PC-9 (cell line): ENCODE data around the gene DESI1. TPM values are rescaled to one million over a fixed set of nuclear protein-coding genes. Genes with fewer than 3 reads are reported as not detected.

Experiments used
- BruUV-seq: library from RNA; stranded (reverse); fragments of 400-500 nt; replicated peaks from 2 replicates; lab custom pipeline; 2021; lab: Mats Ljungman, UMichigan
- CTCF ChIA-PET: fragments of 300-600 bp; sonication (Branson Sonifier 250); formaldehyde crosslinking; loops from one replicate; lab custom pipeline; 2022; ENCODE audit warnings: antibody characterized with exemption; lab: Charles Lee
- POLR2A ChIA-PET: fragments of 300-600 bp; sonication (Branson Sonifier 250); formaldehyde crosslinking; loops from one replicate; lab custom pipeline; 2022; ENCODE audit warnings: antibody characterized with exemption; ENCODE audit not compliant: unreplicated experiment; lab: Charles Lee
- DNase-seq, 2 experiments: peaks; one replicate each; pipeline versions ENCODE4 v3.0.0 to v3.0.0-alpha.2; 2015 to 2022; ENCODE audit warnings: mixed read lengths in 1 of 2
- H2AFZ ChIP-seq: fragments of 200-600 bp; sonication (generic); 2 replicates; pipeline ENCODE4 v1.8.1; 2017; ENCODE audit warnings: antibody characterized with exemption
- H3F3A ChIP-seq: fragments of 200-600 bp; sonication (generic); 2 replicates; pipeline ENCODE4 v1.8.1; 2017; ENCODE audit warnings: antibody characterized with exemption, mild to moderate bottlenecking, low read depth; ENCODE audit not compliant: insufficient read depth
- H3K27ac ChIP-seq: fragments of 200-600 bp; sonication (generic); 2 replicates; pipeline ENCODE4 v1.6.1; 2016; ENCODE audit warnings: mixed run types
- H3K27me3 ChIP-seq: fragments of 200-600 bp; sonication (generic); 2 replicates; pipeline ENCODE4 v1.6.1; 2016; ENCODE audit warnings: low read depth, mixed run types; ENCODE audit not compliant: insufficient read depth
- H3K36me3 ChIP-seq: fragments of 200-600 bp; sonication (generic); 2 replicates; pipeline ENCODE4 v1.6.1; 2016; ENCODE audit warnings: low read depth, mixed run types
- H3K4me1 ChIP-seq: fragments of 200-600 bp; sonication (generic); replicated peaks from 2 replicates; pipeline ENCODE4 v1.6.1; 2016; ENCODE audit warnings: mixed run types; ENCODE audit not compliant: insufficient read depth
- H3K4me2 ChIP-seq: fragments of 200-600 bp; sonication (generic); 2 replicates; pipeline ENCODE4 v1.6.1; 2017; ENCODE audit warnings: mixed run types
- H3K4me3 ChIP-seq: fragments of 200-600 bp; sonication (generic); 2 replicates; pipeline ENCODE4 v1.6.1; 2016; ENCODE audit warnings: mixed run types
- H3K79me2 ChIP-seq: fragments of 200-600 bp; sonication (generic); 2 replicates; pipeline ENCODE4 v1.6.1; 2017; ENCODE audit warnings: low read depth, mixed run types
- H3K9me2 ChIP-seq: fragments of 200-600 bp; sonication (generic); 2 replicates; pipeline ENCODE4 v1.8.1; 2017; ENCODE audit warnings: mild to moderate bottlenecking; ENCODE audit not compliant: insufficient read depth
- H3K9me3 ChIP-seq: fragments of 200-600 bp; sonication (generic); 2 replicates; pipeline ENCODE4 v1.8.1; 2016; ENCODE audit warnings: low read depth; ENCODE audit not compliant: insufficient read depth
- H4K20me1 ChIP-seq: fragments of 200-600 bp; sonication (generic); 2 replicates; pipeline ENCODE4 v1.8.1; 2017; ENCODE audit not compliant: insufficient read depth
- CTCF ChIP-seq: fragments of 200-600 bp; sonication (generic); conservative IDR thresholded peaks from 2 replicates; pipeline ENCODE4 v1.6.1; 2017; ENCODE audit warnings: mixed run types, antibody characterized with exemption, mild to moderate bottlenecking, moderate library complexity
- EZH2 ChIP-seq: fragments of 200-600 bp; sonication (generic); IDR thresholded peaks from 2 replicates; pipeline ENCODE4 v1.8.0; 2017; ENCODE audit warnings: antibody characterized with exemption, low read depth
- intact Hi-C: fragments of 100-400 bp; cut with micrococcal nuclease; formaldehyde crosslinking; loops from one replicate; pipeline ENCODE4 v1.10.0; 2022; ENCODE audit not compliant: unreplicated experiment
- total RNA-seq: library from RNA; stranded (reverse); gene quantifications from 2 replicates; pipeline ENCODE4 v1.2.3, GENCODE V29; 2021

DESI1 gene
- total RNA-seq, 1 experiment from 2014 or later = 52.7 TPM

- Histone ChIP-seq H3K36me3 (peaks cover 25% of the 10 kb centered on the region), H3F3A (peaks cover 35% of the 10 kb centered on the region), H3K9me3 (no peaks in the 10 kb centered on the region), H3K27ac (peak within 1 kb of the TSS; percentile 79), H4K20me1 (peaks cover 40% of the 10 kb centered on the region), H2AFZ (peak within 1 kb of the TSS; percentile 93), H3K9me2 (no peaks in the 10 kb centered on the region), H3K4me3 (peak within 1 kb of the TSS; percentile 90), H3K4me2 (peak within 1 kb of the TSS; percentile 93), H3K4me1 (peaks cover 33% of the 10 kb centered on the region), H3K27me3 (no peaks in the 10 kb centered on the region), H3K79me2 (peaks cover 93% of the 10 kb centered on the region)
- TSS peak; percentile 70 for BruUV-seq
- TF ChIP-seq EZH2 = no peak
- TF ChIP-seq CTCF = no peak
- ChIA-PET CTCF (interaction anchor here (0.5 to 1.0 kb wide), 4 partner anchors 17 to 77 kb away, joined by 3 to 9 read pairs (median 4); partner anchors contain the start of genes PMM1 and POLR3H), POLR2A (interaction anchor here (0.5 to 1.6 kb wide), 11 partner anchors 9 to 378 kb away, joined by 3 to 37 read pairs (median 6); partner anchors contain the start of gene PMM1)
- intact Hi-C loops = loop anchor here (1.0 to 2.0 kb wide), 3 partner anchors 32 to 671 kb away; partner anchors contain the start of genes PMM1, POLR3H and RBX1
- peak; percentile 99 to 100 for DNase-seq
Observed at GRCh38 chr22:41621099-41621910, 462 bp upstream of the DESI1 start, which contains the start of gene XRCC6. Gene XRCC6 (plus strand): TSS chr22:41621295. CDS start chr22:41622005, 710 bp downstream.

- peak; percentile 46 to 58 for DNase-seq
- ChIA-PET CTCF (interaction anchor here (0.5 kb wide), 2 partner anchors 28 to 30 kb away, joined by 4 to 7 read pairs; partner anchors contain the start of gene PMM1), POLR2A (interaction anchor here (0.6 kb wide), 3 partner anchors 31 to 52 kb away, joined by 3 to 19 read pairs (median 5); partner anchors contain the start of gene PMM1)
- BruUV-seq = TSS peak; percentile 54
- Histone ChIP-seq H3K79me2 (peaks cover 95% of the 10 kb centered on the region), H3K4me2 (peak overlapping the region; percentile 89), H3K9me2 (no peaks in the 10 kb centered on the region), H3K4me3 (peak overlapping the region; percentile 90), H3K36me3 (peaks cover 21% of the 10 kb centered on the region), H3K4me1 (peaks cover 33% of the 10 kb centered on the region), H2AFZ (peak overlapping the region; percentile 80), H3F3A (peaks cover 35% of the 10 kb centered on the region), H3K27ac (peak overlapping the region; percentile 65), H3K9me3 (no peaks in the 10 kb centered on the region), H4K20me1 (peaks cover 44% of the 10 kb centered on the region), H3K27me3 (no peaks in the 10 kb centered on the region)
- TF ChIP-seq CTCF (no peak), EZH2 (no peak)
- intact Hi-C loops = loop anchor here (2.0 kb wide), 2 partner anchors 75 to 669 kb away; partner anchors contain the start of genes POLR3H and RBX1
Observed at GRCh38 chr22:41619979-41620588, 759 bp downstream of the DESI1 start.

GRCh38 chr22:41613456-41613855, 7.4 kb downstream of the DESI1 start:
- TF ChIP-seq CTCF = no peak
- no peak for TF ChIP-seq EZH2
- Histone ChIP-seq H2AFZ (no peak overlapping the region), H3K36me3 (0 out of 2 replicates have a peak, but pooled peaks cover 5% of the 10 kb centered on the region), H3K27ac (no peak overlapping the region), H3K4me2 (no peak overlapping the region), H3F3A (peaks cover 3% of the 10 kb centered on the region; the same call in 1 of the 2 replicates), H3K27me3 (no peaks in the 10 kb centered on the region), H3K79me2 (peaks cover 53% of the 10 kb centered on the region), H3K9me2 (no peaks in the 10 kb centered on the region), H3K9me3 (no peaks in the 10 kb centered on the region), H3K4me3 (no peak overlapping the region), H4K20me1 (peaks cover 42% of the 10 kb centered on the region), H3K4me1 (peaks cover 11% of the 10 kb centered on the region)
- no TSS peak for BruUV-seq
- ChIA-PET CTCF (no interaction called here), POLR2A (no interaction called here)
- intact Hi-C loops = no loop called here
- no peak for DNase-seq
